Smooth muscle cell (in vitro differentiated cells): ENCODE results near the gene VARS1. TPM values are rescaled to one million over a fixed set of nuclear protein-coding genes. Genes with fewer than 3 reads are reported as not detected.
"Not testable (repeated sequence)": the region's sequence is repeated elsewhere in the genome, so short reads cannot be mapped to it uniquely, and the experiment has no call there.

Experiments used
- DNase-seq: peaks from one replicate; lab custom pipeline; 2025; ENCODE audit not compliant: unreplicated experiment; lab: John Stamatoyannopoulos, UW
- H2AFZ ChIP-seq: fragments of 200-600 bp; sonication (generic); 2 replicates; pipeline ENCODE4 v1.6.0; 2016; ENCODE audit warnings: antibody characterized with exemption, low read depth, mild to moderate bottlenecking
- H3F3A ChIP-seq: fragments of 200-600 bp; sonication (generic); 2 replicates; pipeline ENCODE4 v1.6.0; 2017; ENCODE audit warnings: antibody characterized with exemption, low read depth
- H3K27ac ChIP-seq: fragments of 200-600 bp; sonication (generic); 2 replicates; pipeline ENCODE4 v1.5.1; 2016; ENCODE audit warnings: low read depth, mild to moderate bottlenecking
- H3K27me3 ChIP-seq: fragments of 200-600 bp; sonication (generic); 2 replicates; pipeline ENCODE4 v1.6.1; 2016; ENCODE audit warnings: low read depth, mild to moderate bottlenecking
- H3K36me3 ChIP-seq: fragments of 200-600 bp; sonication (generic); 2 replicates; pipeline ENCODE4 v1.5.1; 2016; ENCODE audit warnings: low read depth
- H3K4me1 ChIP-seq: fragments of 200-600 bp; sonication (generic); 2 replicates; pipeline ENCODE4 v1.5.1; 2016; ENCODE audit warnings: low read depth
- H3K4me2 ChIP-seq: fragments of 200-600 bp; sonication (generic); 2 replicates; pipeline ENCODE4 v1.6.0; 2016; ENCODE audit warnings: mild to moderate bottlenecking
- H3K4me3 ChIP-seq: fragments of 200-600 bp; sonication (generic); 2 replicates; pipeline ENCODE4 v1.5.1; 2016; ENCODE audit warnings: mild to moderate bottlenecking
- H3K79me2 ChIP-seq: fragments of 200-600 bp; sonication (generic); 2 replicates; pipeline ENCODE4 v1.6.0; 2016; ENCODE audit warnings: low read depth, mild to moderate bottlenecking
- H3K9ac ChIP-seq: fragments of 200-600 bp; sonication (generic); 2 replicates; pipeline ENCODE4 v1.6.0; 2016; ENCODE audit warnings: low read depth
- H3K9me3 ChIP-seq: fragments of 200-600 bp; sonication (generic); replicated peaks from 2 replicates; pipeline ENCODE4 v1.5.1; 2016; ENCODE audit warnings: low read depth
- H4K20me1 ChIP-seq: fragments of 200-600 bp; sonication (generic); 2 replicates; pipeline ENCODE4 v1.6.0; 2016; ENCODE audit warnings: low read depth
- WGBS: methylation state at CpG from one replicate; pipeline ENCODE4 v1.1.7; 2016; ENCODE audit warnings: low lambda C conversion rate; 5-methylcytosine and 5-hydroxymethylcytosine counted together
- polyA plus RNA-seq: library from polyadenylated mRNA; unstranded; fragments of >200 nt; fragmentation: Nextera tagmentation; extraction: Ambion mirVana; gene quantifications from 2 replicates; pipeline ENCODE4 v1.2.1, GENCODE V29; 2016
- total RNA-seq: library from RNA; depleted of rRNA; stranded (reverse); fragments of >200 nt; gene quantifications from 2 replicates; pipeline ENCODE4 v1.2.3, GENCODE V29; 2014
- TF ChIP-seq, protein P1 (sequence below): fragments of 200-600 bp; sonication (generic); IDR thresholded peaks from 2 replicates; pipeline ENCODE4 v1.5.1; 2017; ENCODE audit warnings: borderline replicate concordance, mild to moderate bottlenecking, antibody characterized with exemption; ENCODE audit not compliant: insufficient read depth, poor library complexity, severe bottlenecking

Gene VARS1
- total and polyA plus RNA-seq, 2 experiments from 2014 or later, result 60.8 to 80.8 TPM

DNA sequence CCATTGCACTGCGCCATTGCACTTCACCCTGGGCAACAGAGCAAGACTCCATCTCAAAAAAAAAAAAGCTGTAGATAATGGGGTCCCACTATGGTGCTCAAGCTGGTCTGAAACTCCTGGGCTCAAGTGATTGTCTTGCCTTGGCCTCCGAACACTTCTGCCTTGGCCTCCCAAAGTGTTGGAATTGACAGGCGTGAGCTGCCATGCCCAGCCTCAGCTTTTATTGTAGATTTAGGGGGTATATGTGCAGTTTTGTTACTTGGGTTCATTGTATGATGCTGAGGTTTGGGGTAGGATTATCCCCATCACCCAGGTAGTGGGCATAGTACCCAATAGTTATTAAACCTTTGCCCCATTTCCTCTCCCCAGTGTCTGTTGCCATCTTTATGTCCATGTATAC, 43.4 kb upstream of the VARS1 start:
- no peak overlapping the region for H2AFZ ChIP-seq
- H3K36me3 ChIP-seq, result peaks cover 14% of the 10 kb centered on the region
- no peak for DNase-seq
- TF ChIP-seq, protein P1, sequence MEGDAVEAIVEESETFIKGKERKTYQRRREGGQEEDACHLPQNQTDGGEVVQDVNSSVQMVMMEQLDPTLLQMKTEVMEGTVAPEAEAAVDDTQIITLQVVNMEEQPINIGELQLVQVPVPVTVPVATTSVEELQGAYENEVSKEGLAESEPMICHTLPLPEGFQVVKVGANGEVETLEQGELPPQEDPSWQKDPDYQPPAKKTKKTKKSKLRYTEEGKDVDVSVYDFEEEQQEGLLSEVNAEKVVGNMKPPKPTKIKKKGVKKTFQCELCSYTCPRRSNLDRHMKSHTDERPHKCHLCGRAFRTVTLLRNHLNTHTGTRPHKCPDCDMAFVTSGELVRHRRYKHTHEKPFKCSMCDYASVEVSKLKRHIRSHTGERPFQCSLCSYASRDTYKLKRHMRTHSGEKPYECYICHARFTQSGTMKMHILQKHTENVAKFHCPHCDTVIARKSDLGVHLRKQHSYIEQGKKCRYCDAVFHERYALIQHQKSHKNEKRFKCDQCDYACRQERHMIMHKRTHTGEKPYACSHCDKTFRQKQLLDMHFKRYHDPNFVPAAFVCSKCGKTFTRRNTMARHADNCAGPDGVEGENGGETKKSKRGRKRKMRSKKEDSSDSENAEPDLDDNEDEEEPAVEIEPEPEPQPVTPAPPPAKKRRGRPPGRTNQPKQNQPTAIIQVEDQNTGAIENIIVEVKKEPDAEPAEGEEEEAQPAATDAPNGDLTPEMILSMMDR, result no peak
- peaks cover 44% of the 10 kb centered on the region for H4K20me1 ChIP-seq
- H3K27ac ChIP-seq, result no peak overlapping the region
- WGBS, result 96% methylated on average over 3 of the region's 3 CpGs
- no peak overlapping the region for H3K4me3 ChIP-seq
- peaks cover 27% of the 10 kb centered on the region for H3K4me1 ChIP-seq
- peaks cover 37% of the 10 kb centered on the region for H3K79me2 ChIP-seq
- no peak overlapping the region for H3K4me2 ChIP-seq
- no peaks in the 10 kb centered on the region for H3K27me3 ChIP-seq
- H3K9ac ChIP-seq, result no peak overlapping the region
- H3K9me3 ChIP-seq, result no peaks in the 10 kb centered on the region
- peaks cover 31% of the 10 kb centered on the region for H3F3A ChIP-seq

DNA sequence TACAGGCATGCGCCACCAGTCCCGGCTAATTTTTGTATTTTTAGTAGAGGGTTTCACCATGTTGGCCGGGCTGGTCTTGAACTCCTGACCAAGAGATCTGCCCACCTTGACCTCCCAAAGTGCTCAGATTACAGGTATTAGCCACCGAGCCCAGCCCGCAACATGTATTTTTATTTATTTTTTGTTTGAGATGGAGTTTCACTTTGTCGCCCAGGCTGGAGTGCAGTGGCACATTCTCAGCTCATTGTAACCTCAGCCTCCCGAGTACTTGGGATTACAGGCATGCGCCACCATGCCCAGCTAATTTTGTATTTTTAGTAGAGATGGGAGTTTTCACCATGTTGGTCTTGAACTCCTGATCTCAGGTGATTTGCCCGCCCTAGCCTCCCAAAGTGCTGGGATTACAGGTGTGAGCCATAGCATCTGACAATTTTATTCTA, 42.6 kb upstream of the VARS1 start:
- not testable (repeated sequence) for H3K9ac ChIP-seq, H3K27me3 ChIP-seq, H2AFZ ChIP-seq, DNase-seq, H3K9me3 ChIP-seq
- peaks cover 27% of the 10 kb centered on the region for H3K4me1 ChIP-seq
- H3F3A ChIP-seq, result peaks cover 32% of the 10 kb centered on the region
- peaks cover 37% of the 10 kb centered on the region for H3K79me2 ChIP-seq
- H3K4me2 ChIP-seq, result peak overlapping the region; percentile 96
- peaks cover 14% of the 10 kb centered on the region for H3K36me3 ChIP-seq
- WGBS, result 89% methylated on average over 9 of the region's 9 CpGs
- peak overlapping the region; percentile 75 for H3K4me3 ChIP-seq
- peak overlapping the region; percentile 98 for H3K27ac ChIP-seq
- H4K20me1 ChIP-seq, result peaks cover 44% of the 10 kb centered on the region

DNA sequence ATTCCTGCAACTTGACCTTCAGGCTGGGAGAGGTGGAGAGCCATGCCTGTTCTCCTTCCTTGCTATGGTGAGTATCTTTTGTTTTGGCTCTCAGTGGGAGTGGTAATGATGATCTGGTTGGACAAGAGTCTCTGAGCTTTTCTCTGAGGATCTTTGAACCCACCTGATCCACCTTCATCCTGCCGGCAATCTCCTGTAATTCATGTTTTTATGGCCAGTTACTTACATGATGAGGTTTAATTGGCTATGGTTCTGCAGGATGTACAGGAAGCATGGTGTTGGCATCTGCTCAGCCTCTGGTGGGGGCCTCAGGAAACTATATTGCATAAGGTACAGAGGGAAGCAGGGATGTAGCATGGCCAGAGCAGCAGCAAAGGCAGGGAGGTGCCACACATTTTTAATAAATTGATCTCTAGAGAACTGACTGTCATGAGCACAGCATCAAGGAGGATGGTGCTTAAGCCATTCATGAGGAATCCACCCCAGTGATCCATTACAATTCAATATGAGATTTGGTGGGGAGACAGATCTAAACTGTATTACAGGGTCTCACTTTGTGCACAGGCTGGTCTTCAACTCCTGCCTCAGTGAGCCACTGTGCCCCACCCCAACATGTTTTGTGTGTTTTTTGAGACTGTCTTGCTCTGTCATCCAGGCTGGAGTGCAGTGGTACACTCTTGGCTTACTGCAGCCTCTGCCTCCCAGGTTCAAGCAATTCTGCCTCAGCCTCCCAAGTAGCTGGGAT, 42.0 kb upstream of the VARS1 start:
- H4K20me1 ChIP-seq, result peaks cover 44% of the 10 kb centered on the region
- DNase-seq, result no peak
- peak overlapping the region; percentile 96 for H3K4me2 ChIP-seq
- TF ChIP-seq, protein P1, result no peak
- no peaks in the 10 kb centered on the region for H3K9me3 ChIP-seq
- peak overlapping the region; percentile 75 for H3K4me3 ChIP-seq
- H3K4me1 ChIP-seq, result peaks cover 27% of the 10 kb centered on the region
- H3K9ac ChIP-seq, result no peak overlapping the region
- WGBS, result 46% methylated on average over 1 of the region's 1 CpG
- H3K27ac ChIP-seq, result peak overlapping the region; percentile 98
- H3K79me2 ChIP-seq, result peaks cover 37% of the 10 kb centered on the region
- peaks cover 14% of the 10 kb centered on the region for H3K36me3 ChIP-seq
- H2AFZ ChIP-seq, result no peak overlapping the region
- peaks cover 36% of the 10 kb centered on the region for H3F3A ChIP-seq
- H3K27me3 ChIP-seq, result no peaks in the 10 kb centered on the region

DNA sequence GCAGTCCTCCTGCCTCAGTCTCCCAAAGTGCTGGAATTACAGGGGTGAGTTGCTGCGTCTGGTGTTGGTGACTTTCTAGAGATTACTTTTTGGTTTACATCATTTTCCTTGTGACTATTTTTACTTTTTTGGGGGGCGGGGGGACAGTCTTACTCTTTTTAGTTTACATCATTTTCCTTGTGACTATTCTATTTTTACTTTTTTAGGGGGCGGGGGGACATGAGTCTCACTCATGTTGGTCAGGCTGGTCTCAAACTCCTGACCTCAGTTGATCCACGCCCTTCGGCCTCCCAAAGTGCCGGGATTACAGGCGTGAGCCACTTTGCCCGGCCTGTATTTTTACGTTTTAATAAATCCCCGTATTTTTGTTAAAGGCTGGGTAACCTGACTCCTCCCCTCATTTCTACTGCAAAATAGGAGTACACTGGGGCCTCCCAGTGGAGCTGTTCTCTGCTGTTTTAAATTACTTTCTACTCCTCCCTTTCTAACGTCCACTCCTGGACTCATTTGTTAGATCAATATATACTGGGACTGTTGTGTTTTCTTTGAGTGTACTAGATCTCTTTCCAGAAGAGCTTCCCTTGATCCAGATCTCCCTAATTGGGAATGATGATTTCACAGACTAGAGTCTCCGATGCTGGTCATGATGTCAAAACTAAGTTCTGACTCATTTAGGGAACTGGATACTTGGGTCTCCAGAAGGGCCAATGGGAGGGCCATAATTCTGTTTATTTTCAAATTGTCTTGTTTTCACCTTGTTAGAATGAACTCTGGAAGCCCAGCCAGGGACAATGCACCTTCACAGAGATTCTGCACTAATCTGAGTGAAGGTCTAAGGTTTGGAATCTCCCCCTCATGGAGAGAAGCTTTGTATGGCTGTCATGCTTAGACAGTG, 41.2 kb upstream of the VARS1 start:
- Histone ChIP-seq H3F3A (peaks cover 36% of the 10 kb centered on the region), H2AFZ (no peak overlapping the region), H3K79me2 (peaks cover 39% of the 10 kb centered on the region), H3K9ac (peak overlapping the region; percentile 96), H3K36me3 (peaks cover 14% of the 10 kb centered on the region), H3K4me1 (peaks cover 27% of the 10 kb centered on the region), H3K27ac (peak overlapping the region; percentile 98), H3K27me3 (no peaks in the 10 kb centered on the region), H3K4me2 (peak overlapping the region; percentile 96), H3K4me3 (peak overlapping the region; percentile 75), H4K20me1 (peaks cover 44% of the 10 kb centered on the region), H3K9me3 (no peaks in the 10 kb centered on the region)
- DNase-seq, result no peak
- WGBS, result 16% methylated on average over 12 of the region's 12 CpGs
- TF ChIP-seq, protein P1, result no peak
